H1 (cell line): Measurements from ENCODE around the gene MSH5. TPM values are rescaled to one million over a fixed set of nuclear protein-coding genes. Genes with fewer than 3 reads are reported as not detected.

Experiments used
- CHD7 ChIP-seq: fragments of 300-600 bp; sonication (generic); IDR thresholded peaks from 2 replicates; pipeline ENCODE4 v1.7.1; 2012; ENCODE audit warnings: low read length, moderate library complexity, mild to moderate bottlenecking, inconsistent platforms; ENCODE audit not compliant: insufficient replicate concordance
- RNF2 ChIP-seq: fragments of 200-900, 300-1000 bp; sonication (generic); IDR thresholded peaks from 2 replicates; pipeline ENCODE4 v1.7.1; 2016; ENCODE audit warnings: borderline replicate concordance, low read depth, mild to moderate bottlenecking, antibody characterized with exemption, low read length; ENCODE audit not compliant: poor library complexity, severe bottlenecking; ENCODE audit errors: missing control alignments
- polyA plus RNA-seq, 7 experiments: library from polyadenylated mRNA; depleted of rRNA in 3 of 7; stranded (reverse) in 5 of 7; unstranded in 2 of 7; fragments of >200 nt in 5 of 7; fragments of 200-250 nt in 2 of 7; gene quantifications; 1 replicate in 5 of 7; 2 replicates in 1 of 7; 4 replicates in 1 of 7; pipeline versions ENCODE4 v1.2.1 to v1.2.3, GENCODE V29; 2011 to 2013; ENCODE audit warnings: missing spikeins in 2 of 7, mixed read lengths in 2 of 7
- total RNA-seq: library from RNA; stranded (reverse); fragmentation: NEBNext Ultra II Directional; extraction: Animal tissue kit (Norgen Biotek cat#: 25700); gene quantifications from 2 replicates; pipeline ENCODE4 v1.2.1, GENCODE V29; 2021

Gene MSH5
- total and polyA plus RNA-seq, 2 of the 8 experiments (the other 6 are each of a cell fraction or from before 2014, with no cell fraction given), result 25.3 to 26.5 TPM

GRCh38 chr6:31782126-31782855, 42.5 kb downstream of the MSH5 start (continued):
- TF ChIP-seq CHD7, result no peak
- TF ChIP-seq RNF2, result no peak
